ENCODE data around the gene PIEZO2.

The PIEZO2 gene

DNA sequence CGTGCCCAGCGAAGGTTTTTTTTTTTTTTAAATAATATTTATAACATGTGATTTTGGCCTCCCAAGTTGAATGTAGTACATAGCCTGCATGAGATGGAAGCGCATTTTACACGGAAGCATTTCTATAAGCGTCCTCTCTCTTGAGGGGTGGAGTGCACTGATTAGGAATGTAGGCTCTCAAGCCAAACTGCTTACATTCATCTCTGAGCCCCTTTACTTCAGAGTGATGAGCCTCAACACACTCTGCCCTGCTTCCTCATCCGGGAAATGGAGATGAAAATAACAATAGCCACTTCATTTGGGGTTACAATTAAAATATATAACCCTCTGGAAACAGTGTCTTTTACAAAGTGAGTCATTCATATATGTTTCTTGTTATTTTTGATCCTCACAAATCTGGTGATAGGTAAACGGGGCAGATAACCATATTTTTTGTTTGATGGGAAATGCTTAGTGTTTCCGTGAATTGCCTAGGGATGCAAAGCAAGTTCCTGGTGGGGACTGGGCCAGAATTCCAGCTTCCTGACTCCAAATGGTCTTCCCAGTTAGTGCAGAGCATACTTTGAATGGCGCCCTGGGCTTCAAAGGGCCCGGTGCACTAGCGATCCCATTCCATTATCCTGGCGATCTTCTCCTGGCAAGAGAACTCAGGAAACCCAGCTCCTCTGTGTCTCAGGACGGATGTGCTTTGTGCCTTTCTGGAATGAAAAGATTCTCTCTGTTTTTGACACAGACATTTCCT lies 124.3 kb downstream of the PIEZO2 start:
- DNase-seq: no peak

DNA sequence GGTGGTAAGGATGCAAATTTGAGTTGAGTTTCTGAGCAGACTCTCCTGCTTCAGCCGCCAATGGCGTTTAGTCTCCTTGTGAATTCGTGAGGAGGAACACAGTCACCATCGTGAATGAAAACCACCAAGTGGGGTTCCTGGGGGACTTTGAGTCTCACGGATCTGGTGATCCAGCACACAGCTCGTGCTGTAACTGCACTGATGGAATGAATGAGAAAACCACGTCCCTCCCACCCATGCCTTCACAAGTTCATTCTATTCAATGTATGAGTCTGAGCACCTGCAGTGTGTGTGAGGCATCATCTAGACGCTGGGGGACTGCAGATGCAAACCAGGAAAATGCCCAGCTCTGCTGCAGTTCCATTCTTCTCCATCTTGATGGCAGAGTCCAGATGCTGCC lies 127.9 kb downstream of the PIEZO2 start:
- no peak for DNase-seq

DNA sequence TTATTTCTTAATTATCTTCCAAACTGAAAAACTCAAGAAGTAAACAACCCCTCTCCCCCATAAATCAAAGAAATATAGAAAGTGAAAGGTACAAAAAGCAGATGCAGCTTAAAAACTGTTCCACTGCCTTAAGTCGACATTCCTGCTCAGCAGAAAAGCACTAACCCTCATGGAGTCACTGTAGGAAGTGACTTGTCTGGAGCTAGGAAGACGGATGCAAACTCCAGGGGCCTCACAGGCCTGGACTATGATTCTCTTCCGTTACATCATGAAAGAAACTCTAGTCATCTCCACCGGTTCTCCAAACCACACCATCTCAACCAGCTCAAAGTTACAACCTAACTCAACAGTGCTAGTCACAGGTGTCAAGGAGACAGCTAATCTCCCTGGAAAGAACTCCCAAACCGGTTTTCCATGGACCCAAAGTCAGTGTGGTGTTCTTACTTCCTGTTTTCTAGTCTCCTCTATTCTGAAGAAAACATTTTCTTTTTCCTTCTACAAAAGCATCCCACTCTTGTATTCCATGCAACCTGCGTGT lies 128.4 kb downstream of the PIEZO2 start:
- DNase-seq: no peak

DNA sequence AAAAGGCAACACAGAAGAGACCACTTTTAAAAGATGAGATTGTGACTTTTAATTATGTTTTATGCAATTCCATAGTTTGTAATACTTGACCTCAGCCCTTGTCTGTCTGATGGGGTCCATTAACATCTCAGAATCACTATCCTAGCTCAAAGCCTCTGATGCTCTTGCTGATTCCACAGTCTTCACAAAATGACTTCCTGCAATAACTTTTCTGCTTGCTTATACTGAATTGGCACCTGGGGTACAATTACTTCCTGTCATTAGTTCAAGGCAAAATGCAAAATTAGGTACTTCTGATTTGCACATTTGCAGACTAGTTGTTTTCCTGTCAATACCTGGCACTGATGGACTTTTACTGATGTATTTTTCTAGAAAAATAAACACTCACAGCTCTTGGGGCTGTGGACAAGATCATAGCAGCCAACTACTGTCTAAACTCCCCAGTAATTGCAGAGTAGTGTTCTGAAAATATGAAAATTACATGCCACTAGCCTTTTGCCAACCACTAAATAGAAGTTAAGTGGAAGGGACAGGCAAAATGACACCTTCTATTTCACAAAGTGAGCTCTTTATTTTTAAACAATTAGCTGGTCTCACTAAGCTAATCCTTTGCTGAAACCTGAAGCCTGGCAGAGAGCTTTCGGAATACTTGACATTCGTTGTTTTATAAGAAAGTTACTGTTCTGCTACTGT lies 129.1 kb downstream of the PIEZO2 start:
- no peak for DNase-seq

DNA sequence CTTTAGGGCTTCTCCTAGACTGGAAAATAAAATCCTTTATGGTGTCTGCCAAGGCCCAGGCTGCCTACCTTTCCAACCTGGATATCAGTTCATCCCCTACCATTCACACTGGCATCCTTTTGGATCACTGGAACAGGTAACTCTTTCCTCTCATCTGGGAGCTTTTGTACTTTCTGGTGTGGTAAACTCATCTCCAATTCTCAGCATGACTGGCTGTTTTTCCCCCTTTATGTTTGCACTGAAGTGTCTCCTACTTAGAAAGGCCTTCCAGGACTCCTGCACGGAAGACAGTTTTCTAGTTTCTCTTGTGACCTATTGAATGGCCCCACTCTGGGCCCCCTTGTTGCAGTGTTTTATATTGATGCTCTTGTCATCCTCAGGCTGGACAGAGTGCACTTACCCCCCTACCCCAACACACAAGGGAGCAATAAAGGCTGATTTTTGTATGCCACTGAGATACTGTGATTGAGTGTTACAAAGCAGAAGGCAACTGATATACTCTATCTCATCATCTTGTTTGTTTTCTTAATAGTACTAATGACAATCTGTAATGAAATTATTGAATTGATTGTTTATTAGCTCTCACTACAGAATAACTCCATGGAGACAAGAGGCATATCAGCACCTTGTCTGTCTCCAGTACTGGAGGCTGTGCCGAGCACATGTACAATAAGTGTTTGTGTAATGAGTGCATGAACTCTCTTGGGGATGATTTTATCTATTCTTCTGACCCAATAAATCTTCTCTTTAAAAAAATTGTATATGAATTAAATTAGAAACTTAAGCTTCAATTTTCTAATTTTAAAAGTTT lies 129.9 kb downstream of the PIEZO2 start:
- DNase-seq: no peak

GRCh38 chr18:11009869-11010268 lies 139.5 kb downstream of the PIEZO2 start:
- DNase-seq: no peak

DNA sequence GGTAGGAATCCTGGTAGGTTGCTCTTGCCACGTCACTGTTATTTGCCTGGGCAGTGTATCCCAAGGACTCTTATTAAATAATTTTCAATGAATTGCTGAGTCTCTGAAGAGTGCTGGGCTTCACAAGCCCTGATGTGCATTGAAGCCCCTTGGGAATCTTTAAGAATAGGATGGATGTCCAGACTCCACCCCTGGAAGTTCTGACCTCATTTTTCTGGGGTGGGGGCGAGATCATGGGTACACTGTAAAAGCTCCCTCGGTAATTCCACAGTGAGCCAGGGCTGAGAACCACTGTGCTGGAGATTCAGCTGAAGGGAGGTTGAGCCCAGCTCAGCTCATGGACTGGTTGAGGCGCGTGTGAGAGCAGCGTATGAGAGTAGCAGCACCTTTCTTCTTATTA lies 140.2 kb downstream of the PIEZO2 start:
- no peak for DNase-seq

- no peak for DNase-seq
Observed at GRCh38 chr18:11008505-11008904, 140.9 kb downstream of the PIEZO2 start.

- no peak for DNase-seq
Observed at GRCh38 chr18:11005528-11005927, 143.8 kb downstream of the PIEZO2 start.

DNA sequence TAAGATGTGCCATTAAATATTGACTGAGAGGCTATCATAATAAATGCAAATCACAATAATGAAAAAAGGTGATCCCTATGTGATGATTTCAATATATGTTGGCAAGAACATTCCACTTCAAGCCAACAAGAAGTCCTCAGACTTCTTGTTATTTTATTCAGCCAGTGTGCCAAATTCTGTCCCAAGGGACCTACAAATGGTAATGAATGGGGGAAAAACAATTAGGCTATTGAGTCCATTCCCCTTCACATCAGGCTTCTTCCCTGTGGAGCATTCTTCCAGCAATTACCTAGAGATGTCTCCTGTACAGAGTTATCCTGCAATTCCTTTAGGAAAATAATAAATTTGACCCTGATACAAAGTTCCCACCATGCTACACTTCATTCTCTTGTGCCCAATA lies 144.4 kb downstream of the PIEZO2 start:
- DNase-seq: no peak

DNA sequence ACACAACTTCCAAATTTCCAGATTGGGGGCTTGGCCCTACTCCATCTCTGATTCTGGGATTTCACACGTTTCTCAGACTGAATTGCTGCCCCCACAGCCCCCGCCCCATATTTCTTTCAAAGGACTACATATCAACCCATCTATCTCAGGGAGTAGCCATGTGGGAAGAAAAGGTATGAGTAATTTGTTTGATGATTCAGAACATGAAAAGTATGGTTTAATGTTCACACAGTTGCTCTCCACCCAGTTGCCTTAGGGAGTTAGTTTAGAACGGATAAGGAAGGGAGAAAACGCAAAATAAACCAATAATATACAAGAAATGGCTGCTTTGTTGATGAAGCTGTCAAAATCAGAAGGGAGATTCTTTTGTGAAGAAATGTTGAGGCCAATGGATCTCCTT lies 145.1 kb downstream of the PIEZO2 start:
- DNase-seq: no peak

- DNase-seq: no peak
Observed at GRCh38 chr18:11002796-11003195, 146.6 kb downstream of the PIEZO2 start.

DNA sequence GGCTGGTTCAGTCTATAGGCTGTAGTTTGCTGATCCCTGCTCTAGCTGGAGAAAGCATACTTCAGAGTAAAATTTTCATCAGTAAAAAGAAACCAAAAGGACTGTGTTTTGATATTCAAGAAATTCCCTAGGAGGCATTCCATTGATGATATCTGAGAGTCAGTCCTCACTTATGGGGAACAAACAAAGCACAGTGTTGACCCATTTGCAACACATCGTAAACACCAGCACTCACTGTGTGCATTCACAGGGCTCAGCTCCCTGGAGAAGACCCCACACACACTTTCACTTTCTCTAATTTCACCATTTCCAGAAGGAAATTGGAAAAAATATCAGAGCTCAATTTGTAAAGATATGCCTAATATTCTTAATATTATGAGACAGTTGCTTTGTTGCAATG lies 147.1 kb downstream of the PIEZO2 start:
- no peak for DNase-seq

DNA sequence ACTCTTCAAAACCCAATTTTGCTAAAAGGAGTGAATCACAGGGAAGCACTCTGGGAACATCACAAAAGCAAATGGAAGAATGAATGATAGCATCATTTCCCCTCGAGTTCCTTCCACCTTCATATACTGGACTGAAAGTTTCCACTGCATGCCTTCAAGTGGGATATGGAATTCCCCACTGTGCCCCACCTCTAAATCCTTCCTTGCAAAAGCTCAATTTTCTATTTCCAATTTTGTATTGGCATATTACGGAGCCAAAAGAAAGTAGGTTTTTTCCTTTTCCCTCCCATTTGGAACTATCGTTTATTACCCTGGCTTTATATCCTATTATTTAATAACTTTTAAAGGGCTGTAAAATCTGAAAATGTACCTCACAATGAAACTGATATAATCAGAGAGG lies 149.3 kb downstream of the PIEZO2 start:
- DNase-seq: no peak

DNA sequence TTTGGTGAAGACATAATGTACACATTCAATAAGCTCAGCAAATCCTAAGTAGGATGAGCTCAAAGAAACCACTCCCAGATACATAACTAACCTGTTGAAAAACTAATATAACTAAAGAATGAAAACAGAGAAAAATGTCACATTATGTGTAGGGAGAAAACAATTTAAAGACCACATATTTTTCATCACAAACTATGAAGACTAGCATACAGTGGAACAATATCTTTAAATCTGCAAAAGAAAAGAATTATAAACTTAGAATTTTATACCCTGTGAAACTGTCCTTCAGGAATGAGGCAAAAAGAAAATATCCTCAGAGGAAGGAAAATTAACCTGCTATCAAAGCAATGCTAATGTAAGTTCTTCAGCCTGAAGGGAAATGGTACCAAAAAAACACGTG lies 151.5 kb downstream of the PIEZO2 start:
- no peak for DNase-seq

GRCh38 chr18:10995550-10995949 lies 153.8 kb downstream of the PIEZO2 start:
- DNase-seq: no peak

- DNase-seq: no peak
Observed at GRCh38 chr18:10989486-10989885, 159.9 kb downstream of the PIEZO2 start.

DNA sequence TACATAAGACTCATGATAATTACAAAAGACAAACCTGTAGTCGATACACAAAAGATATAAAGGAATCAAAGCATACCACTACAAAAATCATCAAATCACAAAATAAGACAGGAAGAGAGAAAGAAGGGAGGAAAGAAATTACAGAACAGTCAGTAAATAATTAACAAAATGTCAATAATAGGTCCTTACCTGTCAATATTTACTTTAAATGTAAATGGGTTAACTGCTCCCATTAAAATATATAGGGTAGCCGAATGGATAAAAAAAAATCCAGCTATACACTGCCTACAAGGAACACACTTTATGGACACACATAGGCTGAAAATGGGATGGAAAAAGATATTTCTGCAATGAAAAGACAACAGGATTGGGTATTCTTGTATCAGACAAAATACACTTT lies 163.7 kb downstream of the PIEZO2 start:
- DNase-seq: no peak

GRCh38 chr18:10979411-10979810 lies 170.0 kb downstream of the PIEZO2 start:
- no peak for DNase-seq

GRCh38 chr18:10977042-10977441 lies 172.3 kb downstream of the PIEZO2 start:
- DNase-seq: no peak

DNA sequence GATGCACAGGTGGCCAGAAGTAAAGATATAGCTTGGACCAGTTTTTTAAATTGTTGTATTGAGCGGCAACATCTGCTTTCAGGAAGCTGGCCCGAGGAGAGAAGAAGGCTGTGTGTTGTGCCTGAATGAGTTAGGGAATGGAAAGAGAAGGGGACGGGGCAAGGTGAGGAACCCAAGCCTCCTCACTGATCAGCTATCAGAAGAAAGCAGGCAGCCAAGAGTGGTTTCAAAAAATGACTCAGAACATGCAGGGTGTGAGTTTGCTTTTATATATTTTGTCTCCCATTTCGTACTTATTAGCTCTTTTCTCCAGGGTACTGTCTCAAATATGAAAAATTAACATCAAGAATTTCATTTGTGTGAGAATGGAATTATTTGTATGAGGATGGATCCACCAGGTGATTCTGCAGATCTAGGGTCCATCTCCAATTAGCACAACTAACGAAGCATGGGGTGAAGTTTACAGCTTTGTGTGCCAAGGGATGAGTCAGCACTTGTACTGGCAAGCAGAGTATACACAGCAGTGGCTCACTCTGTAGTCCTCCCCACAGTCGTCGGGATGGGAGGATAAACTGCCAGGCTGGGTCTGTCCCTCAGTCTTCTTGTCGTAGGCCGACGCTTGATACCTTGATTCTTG lies 175.7 kb downstream of the PIEZO2 start:
- no peak for DNase-seq

- DNase-seq: no peak
Observed at GRCh38 chr18:10971717-10972116, 177.7 kb downstream of the PIEZO2 start.

DNA sequence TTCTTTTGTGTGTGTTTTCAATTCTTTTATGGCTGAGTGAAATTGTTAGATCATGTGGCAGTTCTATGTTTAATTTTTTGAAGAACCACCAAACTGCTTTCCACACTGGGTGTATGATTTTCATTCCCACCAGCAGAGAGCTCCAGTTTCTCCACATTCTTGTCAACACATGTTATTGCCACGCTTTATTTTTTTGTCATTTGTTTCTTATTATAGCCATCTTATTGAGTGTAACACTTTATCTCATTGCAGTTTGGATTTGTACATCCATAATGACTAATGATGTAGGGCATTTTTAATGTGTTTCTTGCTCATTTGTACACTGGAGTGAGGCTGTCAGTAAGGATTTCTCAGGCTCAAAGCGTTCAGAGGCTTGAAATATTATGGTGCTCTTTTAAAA lies 184.2 kb downstream of the PIEZO2 start:
- DNase-seq: no peak

Measured in cerebellar nuclear complex (tissue), 1 donor.